HTERT RPE-1 (cell line): ENCODE measurements around the gene ZIC5.

Source experiments
- in situ Hi-C: fragments of 300-500 bp; cut with MboI; formaldehyde crosslinking; loops from 4 replicates; pipeline ENCODE4 v1.14.3; 2020; ENCODE audit warnings: low sequenced_read_pairs

Gene ZIC5

GRCh38 chr13:99987154-99988019 lies 15.8 kb upstream of the ZIC5 start:
- in situ Hi-C loops, result no loop called here

DNA sequence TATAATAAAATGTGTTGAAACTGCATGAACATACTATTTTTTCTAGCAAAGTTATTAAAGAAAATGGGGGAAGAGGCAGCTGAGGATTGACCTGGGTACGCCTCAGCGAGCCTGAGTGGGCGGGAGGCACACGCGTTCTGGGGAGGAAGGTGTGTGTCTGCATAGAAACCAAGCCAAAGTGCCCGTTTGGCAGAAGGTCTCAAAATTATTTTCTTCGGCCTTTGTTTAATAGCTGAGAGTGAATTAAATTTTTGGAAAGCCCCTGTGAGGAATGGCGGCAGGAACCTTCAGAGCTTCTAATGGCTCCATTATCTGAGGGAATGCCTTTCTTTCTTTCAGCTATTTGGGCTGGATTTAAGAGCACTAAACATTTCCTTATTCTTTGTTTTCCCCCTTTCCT lies 15.2 kb upstream of the ZIC5 start:
- in situ Hi-C loops, result no loop called here

DNA sequence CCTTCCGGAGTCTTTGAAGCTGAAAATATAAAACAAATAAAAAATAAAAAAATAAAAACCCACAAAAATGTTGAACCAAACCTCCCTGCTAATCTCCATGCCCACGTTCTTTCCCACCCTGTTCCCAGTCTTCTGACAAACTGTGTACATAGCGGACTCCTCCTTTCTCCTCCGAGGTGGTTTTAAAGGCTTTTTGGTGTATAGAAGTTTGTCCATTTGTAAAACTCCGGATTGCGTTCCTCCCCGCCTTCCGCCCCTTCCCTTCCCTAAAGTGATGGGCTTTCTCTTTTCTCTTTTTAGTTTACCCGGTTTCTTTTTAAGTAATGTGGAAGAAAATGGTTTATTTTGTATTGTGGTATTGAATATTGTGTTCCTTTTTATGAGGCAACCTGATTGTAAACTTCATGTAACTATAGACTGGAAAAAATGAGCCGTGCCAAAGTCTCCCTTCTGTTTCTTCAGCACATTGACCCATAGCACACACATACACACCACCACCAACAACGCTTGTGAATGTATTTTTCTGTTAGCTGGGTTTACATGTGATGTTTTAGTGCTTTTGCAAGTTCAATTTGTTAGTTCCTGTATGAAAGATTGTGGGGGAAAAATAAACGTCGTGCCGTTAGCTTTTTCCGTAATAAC lies 14.4 kb upstream of the ZIC5 start:
- in situ Hi-C loops, result no loop called here

DNA sequence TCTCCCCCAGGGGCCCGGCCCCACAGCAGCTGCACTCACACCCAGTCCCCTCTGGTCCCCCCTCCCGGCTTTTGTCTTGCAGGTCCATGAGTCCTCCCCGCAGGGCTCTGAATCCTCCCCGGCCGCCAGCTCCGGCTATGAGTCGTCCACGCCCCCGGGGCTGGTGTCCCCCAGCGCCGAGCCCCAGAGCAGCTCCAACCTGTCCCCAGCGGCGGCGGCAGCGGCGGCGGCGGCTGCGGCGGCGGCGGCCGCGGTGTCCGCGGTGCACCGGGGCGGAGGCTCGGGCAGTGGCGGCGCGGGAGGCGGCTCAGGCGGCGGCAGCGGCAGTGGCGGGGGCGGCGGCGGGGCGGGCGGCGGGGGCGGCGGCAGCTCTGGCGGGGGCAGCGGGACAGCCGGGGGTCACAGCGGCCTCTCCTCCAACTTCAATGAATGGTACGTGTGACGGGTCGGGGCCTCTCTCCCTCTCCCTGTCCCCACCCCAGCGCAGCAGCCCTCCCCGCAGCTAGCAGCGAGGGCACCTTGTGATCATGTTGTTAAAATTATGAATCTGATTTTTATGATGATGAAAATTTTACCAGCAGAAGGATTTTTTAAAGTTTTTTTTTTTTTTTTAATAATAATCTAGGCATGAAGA lies 13.8 kb upstream of the ZIC5 start:
- in situ Hi-C loops, result no loop called here

DNA sequence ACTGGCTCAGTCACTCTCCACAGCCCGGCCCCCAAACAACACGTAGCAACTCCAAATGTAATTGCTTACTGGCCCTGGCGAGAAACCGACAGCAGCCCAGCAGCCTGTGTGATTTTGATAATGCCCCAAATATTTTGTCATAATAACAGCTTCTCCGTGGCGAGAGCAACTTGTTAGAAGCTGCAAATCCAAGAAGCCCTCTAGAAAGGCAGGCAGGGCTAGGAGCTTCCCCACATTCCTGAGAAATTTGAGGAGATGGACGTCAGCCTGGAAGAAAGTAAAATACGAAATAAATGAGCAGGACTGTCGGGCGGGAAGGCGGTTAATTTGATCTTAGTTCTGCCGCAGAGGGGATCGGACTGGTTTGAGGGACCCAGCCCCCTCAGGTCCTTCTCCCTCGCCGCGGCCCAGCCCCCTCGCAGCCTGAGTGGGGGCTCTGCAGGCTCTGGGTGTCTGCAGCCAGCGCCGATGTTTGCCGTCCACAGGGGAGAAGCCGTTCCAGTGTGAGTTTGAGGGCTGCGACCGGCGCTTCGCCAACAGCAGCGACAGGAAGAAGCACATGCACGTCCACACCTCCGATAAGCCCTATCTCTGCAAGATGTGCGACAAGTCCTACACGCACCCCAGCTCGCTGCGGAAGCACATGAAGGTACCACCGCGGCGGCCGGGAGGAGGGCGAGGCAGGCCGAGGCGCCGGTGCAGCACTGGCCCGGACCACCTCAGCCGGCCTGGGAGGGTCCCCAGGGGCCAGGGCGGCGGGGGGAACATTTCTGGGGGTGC lies 13.1 kb upstream of the ZIC5 start:
- in situ Hi-C loops, result no loop called here

- in situ Hi-C loops, result no loop called here
Observed at GRCh38 chr13:99983499-99984401, 12.2 kb upstream of the ZIC5 start.

DNA sequence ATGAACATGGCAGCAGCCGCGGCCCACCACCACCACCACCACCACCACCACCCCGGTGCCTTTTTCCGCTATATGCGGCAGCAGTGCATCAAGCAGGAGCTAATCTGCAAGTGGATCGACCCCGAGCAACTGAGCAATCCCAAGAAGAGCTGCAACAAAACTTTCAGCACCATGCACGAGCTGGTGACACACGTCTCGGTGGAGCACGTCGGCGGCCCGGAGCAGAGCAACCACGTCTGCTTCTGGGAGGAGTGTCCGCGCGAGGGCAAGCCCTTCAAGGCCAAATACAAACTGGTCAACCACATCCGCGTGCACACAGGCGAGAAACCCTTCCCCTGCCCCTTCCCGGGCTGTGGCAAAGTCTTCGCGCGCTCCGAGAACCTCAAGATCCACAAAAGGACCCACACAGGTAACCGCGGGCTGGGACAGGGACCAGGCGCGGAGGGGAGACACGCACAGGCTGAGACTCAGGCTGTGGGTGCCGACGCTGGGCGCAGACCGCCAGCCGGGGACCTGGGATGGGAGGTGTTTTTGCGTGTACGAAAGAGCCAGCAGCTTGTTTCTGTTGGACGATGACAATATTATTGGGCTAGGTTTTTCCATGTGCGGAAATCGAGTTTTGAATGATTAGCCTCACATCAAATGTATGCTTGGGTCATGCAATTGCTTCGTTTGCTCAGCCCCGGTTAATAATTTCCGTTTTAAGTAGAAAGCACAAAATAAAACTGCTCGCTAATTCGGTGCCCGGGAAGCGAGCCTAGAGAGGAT lies 11.3 kb upstream of the ZIC5 start:
- in situ Hi-C loops, result no loop called here

GRCh38 chr13:99982036-99982730 lies 10.6 kb upstream of the ZIC5 start:
- in situ Hi-C loops, result no loop called here

- in situ Hi-C loops, result no loop called here
Observed at GRCh38 chr13:99981735-99982035, 10.1 kb upstream of the ZIC5 start, which contains the start of gene ZIC2. ZIC2 (plus strand) TSS chr13:99981784; CDS start chr13:99982065, 281 bp downstream.

DNA sequence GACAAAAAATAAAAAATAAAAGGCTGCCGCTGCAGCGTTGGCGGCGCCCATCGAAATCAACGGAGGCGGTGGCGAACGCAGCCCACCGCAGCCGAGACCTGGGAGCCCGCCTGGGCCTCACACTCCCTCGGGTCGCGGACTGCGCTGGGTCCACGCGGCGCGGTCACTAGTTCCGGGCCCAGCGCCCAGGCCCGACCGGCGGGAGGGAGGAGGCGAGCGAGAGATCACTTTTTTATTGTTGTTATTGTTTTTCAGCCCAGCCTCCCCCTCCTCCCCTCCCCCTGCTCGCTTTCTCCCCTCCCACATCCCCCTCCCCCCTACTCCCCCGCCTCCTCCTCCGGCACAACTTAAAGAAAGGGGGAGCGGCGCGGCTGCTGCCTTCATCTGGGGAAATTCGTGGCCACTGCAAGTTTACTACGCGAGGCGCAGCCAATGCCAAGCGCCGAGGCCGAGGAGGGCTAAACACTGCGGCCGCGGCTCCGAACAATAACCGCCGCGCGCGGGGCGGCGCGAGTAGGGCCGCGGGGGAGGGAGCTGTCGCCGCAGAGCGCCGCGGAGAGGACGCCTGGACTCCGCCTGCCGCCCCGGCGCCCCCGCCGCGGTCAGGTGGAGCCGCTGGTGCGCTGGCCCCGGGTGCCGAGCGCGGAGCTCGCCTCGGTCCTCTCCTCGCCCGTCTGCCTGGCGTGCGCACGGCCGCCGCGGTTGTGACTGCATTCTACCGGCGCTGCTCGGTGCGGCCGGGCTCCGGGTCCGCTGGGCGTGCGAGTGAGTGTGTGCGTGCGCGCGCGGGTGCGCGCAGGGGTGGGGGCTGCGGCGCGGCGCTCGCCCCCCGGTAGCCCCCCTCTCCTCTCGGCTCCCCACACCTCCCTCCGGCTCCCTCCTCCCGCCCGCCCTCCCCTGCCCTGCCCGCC lies 9.5 kb upstream of the ZIC5 start:
- in situ Hi-C loops, result no loop called here

GRCh38 chr13:99980201-99980823 lies 8.7 kb upstream of the ZIC5 start:
- in situ Hi-C loops, result no loop called here

DNA sequence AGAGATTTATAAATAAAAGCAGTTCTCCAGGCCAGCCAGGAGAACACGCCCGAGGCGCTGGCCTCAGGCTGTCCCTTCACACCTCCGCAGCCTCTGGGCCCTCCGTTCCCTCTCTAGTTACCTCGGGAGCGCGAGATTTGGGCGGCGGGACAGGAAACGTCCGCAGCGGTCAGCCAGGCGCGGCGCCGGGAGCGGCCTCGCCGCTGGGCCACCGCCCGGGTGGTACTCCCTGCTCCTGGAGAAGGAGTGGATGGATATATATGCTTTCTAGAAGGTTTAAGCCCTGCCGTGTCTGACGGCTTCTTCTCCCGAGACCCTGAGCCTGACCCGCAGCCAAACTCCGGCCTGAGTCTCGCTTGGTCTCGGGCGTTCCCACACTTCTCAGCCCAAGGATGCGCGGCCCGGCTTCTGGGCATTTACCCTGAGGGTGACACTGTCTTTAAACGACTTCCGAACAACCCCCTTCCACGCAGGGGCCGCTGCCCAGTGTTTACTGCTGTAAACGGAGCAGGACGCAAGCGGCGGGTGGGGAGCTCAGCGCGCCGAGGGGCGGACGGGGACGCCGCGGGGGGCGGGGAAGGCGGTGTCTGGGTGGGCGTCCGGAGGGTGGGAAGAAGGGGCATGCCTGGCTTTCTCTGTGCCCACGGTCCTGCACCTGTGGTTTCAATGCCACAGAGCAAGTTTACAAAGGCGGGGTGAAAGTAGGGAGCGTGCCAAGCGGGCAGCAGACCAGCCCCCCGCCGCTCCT lies 8.1 kb upstream of the ZIC5 start:
- in situ Hi-C loops, result no loop called here

DNA sequence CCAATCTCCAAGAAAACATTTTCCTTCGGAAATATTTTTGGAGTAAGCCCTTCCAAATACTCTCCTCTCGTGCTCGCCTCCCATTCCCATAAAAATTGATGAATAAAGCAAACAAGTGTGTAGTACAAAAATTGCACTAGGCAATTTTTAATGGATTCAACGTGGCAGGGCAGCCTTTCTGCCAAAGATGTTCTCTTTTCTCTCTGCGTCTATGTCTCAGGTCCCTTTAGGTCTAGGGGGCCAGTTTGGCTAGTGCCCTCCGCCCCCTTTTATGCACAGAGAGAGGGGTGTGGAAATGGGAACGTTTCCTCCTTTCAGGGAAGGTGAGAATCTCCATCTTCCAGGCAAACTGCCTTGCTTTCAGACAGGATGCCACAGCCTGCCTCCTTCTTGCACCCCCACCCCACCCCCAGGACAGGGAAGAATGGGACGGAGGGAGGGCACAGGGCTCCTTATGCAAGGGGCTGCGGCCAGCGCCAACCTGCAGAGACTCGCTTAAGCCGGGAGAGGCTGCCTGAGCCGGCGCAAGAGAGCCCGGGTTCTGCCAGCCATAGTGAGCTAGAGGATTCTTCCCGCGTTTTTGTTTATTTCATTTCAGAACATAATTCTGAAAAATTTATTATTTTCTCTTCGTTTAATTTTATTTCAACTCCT lies 7.4 kb upstream of the ZIC5 start:
- in situ Hi-C loops, result no loop called here

DNA sequence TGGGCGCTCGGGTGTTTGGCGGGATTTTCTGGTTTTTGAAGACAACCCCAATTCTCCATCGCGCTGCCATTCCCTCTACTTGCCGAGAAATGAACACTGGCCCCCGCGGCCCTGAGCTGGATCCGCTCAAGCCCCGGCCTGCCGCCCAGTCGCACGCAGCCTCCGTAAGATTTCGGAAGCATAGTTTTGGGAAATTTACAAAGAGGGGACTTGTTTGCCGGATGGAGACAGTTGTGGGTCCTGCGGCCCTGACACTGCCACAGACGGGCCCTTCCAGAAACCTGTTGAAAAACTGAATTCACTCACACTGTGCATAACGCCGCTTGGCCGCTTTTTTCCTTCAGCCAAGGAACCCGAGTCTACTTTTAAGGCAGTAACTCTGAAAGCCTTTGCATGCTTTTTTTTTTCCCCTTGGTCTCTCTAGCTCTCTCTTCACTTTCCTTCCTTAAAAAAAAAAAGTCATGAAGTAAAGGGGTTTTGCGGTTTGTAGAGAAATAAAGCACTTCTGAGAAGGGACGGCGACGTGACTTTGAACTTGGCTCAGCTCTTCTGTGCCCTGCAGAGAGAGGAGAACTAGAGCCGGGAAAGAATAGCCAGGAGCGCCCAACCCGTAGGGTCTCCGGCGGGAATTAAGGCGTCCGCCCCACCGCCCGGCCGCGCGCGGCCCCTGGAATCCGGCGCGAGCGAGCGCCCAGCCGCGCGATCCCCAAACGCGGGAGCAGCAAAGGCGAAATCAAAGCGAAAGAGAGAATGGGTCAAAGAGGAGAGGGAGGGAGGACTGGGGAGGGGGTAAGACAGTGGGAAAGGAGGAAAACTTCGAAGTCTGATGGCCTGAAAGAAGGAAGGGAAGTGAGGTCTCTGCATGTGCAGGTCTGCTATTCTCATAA lies 6.6 kb upstream of the ZIC5 start:
- in situ Hi-C loops, result no loop called here

DNA sequence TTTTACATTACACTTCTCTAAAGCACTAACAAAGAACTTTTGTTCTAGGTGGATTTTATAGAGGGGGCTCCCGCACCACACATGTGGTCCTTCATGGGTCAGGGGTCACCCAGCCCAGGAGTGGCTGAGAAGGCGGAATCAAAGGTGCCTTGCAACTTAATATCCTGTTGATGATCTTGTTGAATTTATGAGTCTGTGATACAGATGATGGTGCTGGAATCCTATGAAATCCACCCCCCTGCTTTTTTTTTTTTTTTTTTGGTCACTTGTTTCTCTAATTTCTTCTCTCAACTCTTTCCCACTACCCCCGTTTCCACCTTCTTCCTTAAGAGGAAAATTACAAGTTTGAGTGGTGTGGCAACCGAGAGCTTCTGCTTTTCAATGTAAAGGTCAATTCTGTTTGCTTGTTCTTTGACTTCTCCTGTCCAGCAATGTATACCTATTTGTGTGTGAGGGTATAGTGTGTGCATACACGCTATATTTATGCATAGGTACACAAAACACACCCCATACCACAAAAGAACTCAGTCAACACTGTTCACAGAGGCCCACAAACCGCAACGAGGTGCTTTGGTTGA lies 5.9 kb upstream of the ZIC5 start:
- in situ Hi-C loops, result no loop called here
